HEK293T (cell line): Measurements from ENCODE around the gene ADCY1.

Experiments used
- BHLHE40 ChIP-seq: fragments of 450-650 bp; IDR thresholded peaks from 2 replicates; pipeline ENCODE4 v1.6.1; 2016; ENCODE audit warnings: mild to moderate bottlenecking, moderate library complexity, borderline replicate concordance
- ELF4 ChIP-seq: fragments of 450-650 bp; IDR thresholded peaks from 2 replicates; pipeline ENCODE4 v1.6.1; 2017; ENCODE audit warnings: antibody characterized with exemption
- FOXA1 ChIP-seq: fragments of 450-650 bp; IDR thresholded peaks from 2 replicates; pipeline ENCODE4 v1.6.1; 2016; ENCODE audit warnings: mild to moderate bottlenecking
- FOXM1 ChIP-seq: fragments of 450-650 bp; IDR thresholded peaks from 2 replicates; pipeline ENCODE4 v1.6.1; 2017; ENCODE audit warnings: mild to moderate bottlenecking, borderline replicate concordance
- L3MBTL2 ChIP-seq: fragments of 450-650 bp; conservative IDR thresholded peaks from 2 replicates; pipeline ENCODE4 v1.6.1; 2016; ENCODE audit warnings: mild to moderate bottlenecking
- LEF1 ChIP-seq: fragments of 450-650 bp; IDR thresholded peaks from 2 replicates; pipeline ENCODE4 v1.6.1; 2017; ENCODE audit warnings: mild to moderate bottlenecking, borderline replicate concordance
- NFRKB ChIP-seq: fragments of 450-650 bp; IDR thresholded peaks from 2 replicates; pipeline ENCODE4 v1.6.1; 2016; ENCODE audit warnings: mild to moderate bottlenecking, moderate library complexity
- PKNOX1 ChIP-seq: fragments of 450-650 bp; IDR thresholded peaks from 2 replicates; pipeline ENCODE4 v1.6.1; 2016
- SP1 ChIP-seq: fragments of 450-650 bp; IDR thresholded peaks from 2 replicates; pipeline ENCODE4 v1.6.1; 2017
- ZNF384 ChIP-seq: fragments of 450-650 bp; IDR thresholded peaks from 2 replicates; pipeline ENCODE4 v1.6.1; 2016

- TF ChIP-seq ZNF384 (no peak), FOXM1 (no peak), BHLHE40 (no peak), FOXA1 (no peak), ELF4 (no peak), SP1 (no peak), PKNOX1 (no peak), L3MBTL2 (no peak), NFRKB (no peak), LEF1 (no peak)
Measured at GRCh38 chr7:45597286-45597984, 23.3 kb downstream of the ADCY1 start.
